ENCODE data around the gene SUN1. TPM values are rescaled to one million over a fixed set of nuclear protein-coding genes. Genes with fewer than 3 reads are reported as not detected.

SUN1 gene
- total and polyA plus RNA-seq, 2 donors (not counting 1 experiment from before 2014, with no cell fraction given) = 185 to 220 TPM

GRCh38 chr7:860149-860548 lies 27.9 kb downstream of the SUN1 start:
- H3K4me1 ChIP-seq (ENCODE audit: control insufficient read depth, extremely low read depth, insufficient read depth, low read length) = no peaks in the 10 kb centered on the region
- no peak overlapping the region for H3K9ac ChIP-seq (ENCODE audit: insufficient read depth, low read length)
- H2AFZ ChIP-seq (ENCODE audit: low read length) = no peak overlapping the region
- no peak overlapping the region for H3K4me2 ChIP-seq (ENCODE audit: extremely low read depth, insufficient read depth, low read length)
- no peak for TF ChIP-seq CTCF (conservative IDR thresholded peaks at IDR 0.05 in 1 of 2, IDR thresholded peaks at IDR 0.05 in 1 of 2; ENCODE audit: low read depth in 1 of 2, low read length in 2 of 2)
- no peak for TF ChIP-seq EZH2 (IDR thresholded peaks at IDR 0.05; ENCODE audit: low read length, missing control alignments)
- peaks cover 40% of the 10 kb centered on the region for H3K36me3 ChIP-seq (ENCODE audit: control insufficient read depth, insufficient read depth, low read length)
- H3K27me3 ChIP-seq (ENCODE audit: control insufficient read depth, insufficient read depth, low read length) = no peaks in the 10 kb centered on the region
- H3K79me2 ChIP-seq (ENCODE audit: control insufficient read depth, insufficient read depth, low read length) = no peaks in the 10 kb centered on the region
- H3K9me3 ChIP-seq (ENCODE audit: control insufficient read depth, insufficient read depth, low read depth, low read length) = no peaks in the 10 kb centered on the region
- peak in 1 of 2 donors; percentile 7 for DNase-seq (ENCODE audit: low read depth in 2 of 2)
- no peaks in the 10 kb centered on the region for H4K20me1 ChIP-seq (ENCODE audit: control insufficient read depth, extremely low read depth, insufficient read depth, low read length)
- H3K27ac ChIP-seq (ENCODE audit: insufficient read depth, low read length) = no peak overlapping the region
- H3K4me3 ChIP-seq (replicated peaks in 1 of 4; ENCODE audit: control extremely low read depth in 1 of 4, insufficient read depth in 1 of 4, low read depth in 3 of 4, low read length in 4 of 4) = no peak overlapping the region

- Histone ChIP-seq H3K36me3 (ENCODE audit: control insufficient read depth, insufficient read depth, low read length) (peaks cover 41% of the 10 kb centered on the region), H3K27ac (ENCODE audit: insufficient read depth, low read length) (no peak overlapping the region), H3K4me2 (ENCODE audit: extremely low read depth, insufficient read depth, low read length) (no peak overlapping the region), H3K9ac (ENCODE audit: insufficient read depth, low read length) (no peak overlapping the region), H3K79me2 (ENCODE audit: control insufficient read depth, insufficient read depth, low read length) (no peaks in the 10 kb centered on the region), H3K4me1 (ENCODE audit: control insufficient read depth, extremely low read depth, insufficient read depth, low read length) (no peaks in the 10 kb centered on the region), H3K9me3 (ENCODE audit: control insufficient read depth, insufficient read depth, low read depth, low read length) (no peaks in the 10 kb centered on the region), H2AFZ (ENCODE audit: low read length) (no peak overlapping the region), H3K27me3 (ENCODE audit: control insufficient read depth, insufficient read depth, low read length) (no peaks in the 10 kb centered on the region), H3K4me3 (replicated peaks in 1 of 4; ENCODE audit: control extremely low read depth in 1 of 4, insufficient read depth in 1 of 4, low read depth in 3 of 4, low read length in 4 of 4) (no peak overlapping the region), H4K20me1 (ENCODE audit: control insufficient read depth, extremely low read depth, insufficient read depth, low read length) (no peaks in the 10 kb centered on the region)
- DNase-seq (ENCODE audit: low read depth in 2 of 2) = no peak
- no peak for TF ChIP-seq EZH2 (IDR thresholded peaks at IDR 0.05; ENCODE audit: low read length, missing control alignments)
- no peak for TF ChIP-seq CTCF (conservative IDR thresholded peaks at IDR 0.05 in 1 of 2, IDR thresholded peaks at IDR 0.05 in 1 of 2; ENCODE audit: low read depth in 1 of 2, low read length in 2 of 2)
Observed at GRCh38 chr7:861222-861621, 28.9 kb downstream of the SUN1 start.

GRCh38 chr7:862157-862556 lies 29.9 kb downstream of the SUN1 start:
- Histone ChIP-seq H3K27ac (ENCODE audit: insufficient read depth, low read length) (no peak overlapping the region), H3K79me2 (ENCODE audit: control insufficient read depth, insufficient read depth, low read length) (no peaks in the 10 kb centered on the region)

More at GRCh38 chr7:862157-862556, 29.9 kb downstream of the SUN1 start:
- H3K4me3 ChIP-seq (replicated peaks in 1 of 4; ENCODE audit: control extremely low read depth in 1 of 4, insufficient read depth in 1 of 4, low read depth in 3 of 4, low read length in 4 of 4) = no peak overlapping the region
- no peaks in the 10 kb centered on the region for H4K20me1 ChIP-seq (ENCODE audit: control insufficient read depth, extremely low read depth, insufficient read depth, low read length)
- H3K4me2 ChIP-seq (ENCODE audit: extremely low read depth, insufficient read depth, low read length) = no peak overlapping the region
- H3K9ac ChIP-seq (ENCODE audit: insufficient read depth, low read length) = no peak overlapping the region
- H3K9me3 ChIP-seq (ENCODE audit: control insufficient read depth, insufficient read depth, low read depth, low read length) = no peaks in the 10 kb centered on the region
- H3K27me3 ChIP-seq (ENCODE audit: control insufficient read depth, insufficient read depth, low read length) = no peaks in the 10 kb centered on the region
- no peak overlapping the region for H2AFZ ChIP-seq (ENCODE audit: low read length)
- H3K4me1 ChIP-seq (ENCODE audit: control insufficient read depth, extremely low read depth, insufficient read depth, low read length) = peaks cover 2% of the 10 kb centered on the region
- no peak for DNase-seq (ENCODE audit: low read depth in 2 of 2)
- peaks cover 34% of the 10 kb centered on the region for H3K36me3 ChIP-seq (ENCODE audit: control insufficient read depth, insufficient read depth, low read length)
- TF ChIP-seq EZH2 (IDR thresholded peaks at IDR 0.05; ENCODE audit: low read length, missing control alignments) = no peak
- TF ChIP-seq CTCF (conservative IDR thresholded peaks at IDR 0.05 in 1 of 2, IDR thresholded peaks at IDR 0.05 in 1 of 2; ENCODE audit: low read depth in 1 of 2, low read length in 2 of 2) = no peak

Data from fibroblast of lung (primary cell).